HepG2 (cell line): ENCODE data around the gene SPAG6. TPM values are rescaled to one million over a fixed set of nuclear protein-coding genes. Genes with fewer than 3 reads are reported as not detected.

Experiments used
- ATAC-seq: fragments of 200-7000 bp; cut with Tn5 transposase; 3 replicates; pipeline ENCODE4 v1.9.1; 2020; ENCODE audit warnings: mild to moderate bottlenecking, moderate library complexity
- BruUV-seq: library from RNA; stranded (reverse); fragments of 400-500 nt; replicated peaks from 2 replicates; lab custom pipeline; 2021; lab: Mats Ljungman, UMichigan
- CTCF ChIA-PET: fragments of 300-600 bp; formaldehyde crosslinking; extraction: SDS; loops from one replicate; lab custom pipeline; 2021; ENCODE audit warnings: low total read pairs, inconsistent platforms, low intra/inter-chr PET ratio; lab: Yijun Ruan, JAX
- POLR2A ChIA-PET: fragments of 350-600 bp; sonication (Branson Sonifier 250); formaldehyde crosslinking; loops from one replicate; lab custom pipeline; 2020; ENCODE audit warnings: antibody characterized with exemption, inconsistent platforms; lab: Yijun Ruan, JAX
- DNase-seq: peaks from one replicate; pipeline ENCODE4 v3.0.0-alpha.2; 2015; ENCODE audit warnings: low spot score
- FAIRE-seq: peaks from 3 replicates; lab custom pipeline; 2011; peaks lifted over from hg19 to GRCh38; lab: Jason Lieb, UNC
- H2AFZ ChIP-seq: one replicate; pipeline ENCODE4 v1.6.1; 2011; ENCODE audit warnings: low read length, inconsistent platforms
- H3K27ac ChIP-seq: fragments of 300-600 bp; 3 replicates; pipeline ENCODE4 v1.8.0; 2011; ENCODE audit warnings: mixed run types, mild to moderate bottlenecking, mixed read lengths, low read length, inconsistent platforms; ENCODE audit not compliant: insufficient read depth; ENCODE audit errors: extremely low read length
- H3K27me3 ChIP-seq, 2 experiments: fragments of 200-600 bp in 1 of 2; 2 replicates in 1 of 2; 3 replicates in 1 of 2; pipeline versions ENCODE4 v1.6.0 to v1.8.0; 2011; ENCODE audit warnings: low read length in 2 of 2, mild to moderate bottlenecking in 2 of 2, moderate library complexity in 2 of 2, inconsistent platforms in 1 of 2; ENCODE audit not compliant: insufficient read depth in 2 of 2, control insufficient read depth in 1 of 2
- H3K36me3 ChIP-seq, 2 experiments: fragments of 200-600 bp in 1 of 2; replicated peaks in 1 of 2; 2 replicates in 1 of 2; 3 replicates in 1 of 2; pipeline versions ENCODE4 v1.5.1 to v1.8.0; 2011; ENCODE audit warnings: low read length in 2 of 2, inconsistent platforms in 1 of 2; ENCODE audit not compliant: insufficient read depth in 2 of 2, control insufficient read depth in 1 of 2
- H3K4me1 ChIP-seq: 2 replicates; pipeline ENCODE4 v1.5.1; 2012; ENCODE audit warnings: low read length, inconsistent platforms; ENCODE audit not compliant: insufficient read depth
- H3K4me2 ChIP-seq: 2 replicates; pipeline ENCODE4 v1.6.0; 2011; ENCODE audit warnings: low read depth, low read length, inconsistent platforms
- H3K4me3 ChIP-seq, 3 experiments: fragments of 200-600 bp in 1 of 3; sonication (generic), shearing (Covaris generic) in 1 of 3; replicated peaks in 1 of 3; 2 replicates each; pipeline ENCODE4 v1.5.1; 2011 to 2016; ENCODE audit warnings: low read length in 3 of 3, inconsistent platforms in 2 of 3, low read depth in 2 of 3, mild to moderate bottlenecking in 2 of 3, control low read depth in 1 of 3, mixed read lengths in 1 of 3; ENCODE audit not compliant: insufficient read depth in 1 of 3
- H3K79me2 ChIP-seq: one replicate; pipeline ENCODE4 v1.6.1; 2011; ENCODE audit warnings: low read length, inconsistent platforms; ENCODE audit not compliant: insufficient read depth
- H3K9ac ChIP-seq: 2 replicates; pipeline ENCODE4 v1.6.0; 2011; ENCODE audit warnings: mild to moderate bottlenecking, low read depth, low read length, inconsistent platforms; ENCODE audit not compliant: insufficient read depth
- H3K9me3 ChIP-seq: 2 replicates; pipeline ENCODE4 v1.5.1; 2012; ENCODE audit warnings: mild to moderate bottlenecking, low read length
- H4K20me1 ChIP-seq: 2 replicates; pipeline ENCODE4 v1.6.0; 2011; ENCODE audit warnings: inconsistent platforms, mild to moderate bottlenecking, low read length, moderate library complexity; ENCODE audit not compliant: insufficient read depth
- AGO1 ChIP-seq: fragments of 200-400 bp; formaldehyde crosslinking; IDR thresholded peaks from 2 replicates; pipeline ENCODE4 v1.6.1; 2017; ENCODE audit warnings: mild to moderate bottlenecking, low read depth, low read length, moderate library complexity; ENCODE audit not compliant: poor library complexity, severe bottlenecking
- FOSL1 ChIP-seq: sonication (generic); formaldehyde crosslinking; IDR thresholded peaks from 2 replicates; pipeline ENCODE4 v1.9.0; 2021; ENCODE audit warnings: missing genetic modification reagents, borderline replicate concordance
- FOXK1 ChIP-seq: sonication (generic); formaldehyde crosslinking; IDR thresholded peaks from 2 replicates; pipeline ENCODE4 v1.4.0; 2020; ENCODE audit warnings: low read depth, missing genetic modification reagents, borderline replicate concordance
- HNRNPL ChIP-seq: fragments of 200-400 bp; formaldehyde crosslinking; IDR thresholded peaks from 2 replicates; pipeline ENCODE4 v1.6.1; 2017; ENCODE audit warnings: mild to moderate bottlenecking, low read depth, low read length
- HOXA5 ChIP-seq: sonication (generic); formaldehyde crosslinking; IDR thresholded peaks from 2 replicates; pipeline ENCODE4 v1.4.0; 2020; ENCODE audit warnings: missing genetic modification reagents
- MAF1 ChIP-seq: sonication (generic); formaldehyde crosslinking; IDR thresholded peaks from 2 replicates; pipeline ENCODE4 v1.5.0; 2020; ENCODE audit warnings: missing genetic modification reagents, borderline replicate concordance
- NCOA1 ChIP-seq: sonication (generic); formaldehyde crosslinking; IDR thresholded peaks from 2 replicates; pipeline ENCODE4 v1.9.0; 2021; ENCODE audit warnings: missing genetic modification reagents
- NKX3-1 ChIP-seq: sonication (generic); formaldehyde crosslinking; IDR thresholded peaks from 2 replicates; pipeline ENCODE4 v1.5.0; 2020; ENCODE audit warnings: missing genetic modification reagents
- RXRA ChIP-seq: sonication (generic); formaldehyde crosslinking; IDR thresholded peaks from 2 replicates; pipeline ENCODE4 v1.5.1; 2020; ENCODE audit warnings: missing genetic modification reagents
- ZNF530 ChIP-seq: sonication (generic); formaldehyde crosslinking; IDR thresholded peaks from 2 replicates; pipeline ENCODE4 v1.5.0; 2020; ENCODE audit warnings: low read depth, mild to moderate bottlenecking, missing genetic modification reagents
- ZNF629 ChIP-seq: sonication (generic); formaldehyde crosslinking; conservative IDR thresholded peaks from 2 replicates; pipeline ENCODE4 v1.5.0; 2020; ENCODE audit warnings: missing genetic modification reagents
- ZNF75D ChIP-seq: sonication (generic); formaldehyde crosslinking; IDR thresholded peaks from 2 replicates; pipeline ENCODE4 v1.8.1; 2023; ENCODE audit warnings: missing genetic modification reagents, mild to moderate bottlenecking, borderline replicate concordance
- ZSCAN21 ChIP-seq: sonication (generic); formaldehyde crosslinking; IDR thresholded peaks from 2 replicates; pipeline ENCODE4 v1.8.0; 2022; ENCODE audit warnings: mild to moderate bottlenecking, missing genetic modification reagents, moderate library complexity, borderline replicate concordance
- WGBS: methylation state at CpG from one replicate; pipeline ENCODE4 v1.1.6; 2017; ENCODE audit warnings: low lambda C conversion rate; 5-methylcytosine and 5-hydroxymethylcytosine counted together
- in situ Hi-C: cut with HindIII; loops from 2 replicates; pipeline ENCODE4 v1.10.0; 2017; ENCODE audit warnings: low pct_unique_long_range_greater_than_20kb; ENCODE audit not compliant: extremely low pct_ligation_motif_present
- intact Hi-C: fragments of 100-400 bp; cut with micrococcal nuclease; formaldehyde crosslinking; loops from one replicate; pipeline ENCODE4 v1.10.0; 2022; ENCODE audit not compliant: unreplicated experiment
- polyA plus RNA-seq, 8 experiments: library from polyadenylated mRNA; depleted of rRNA in 3 of 8; stranded (reverse) in 7 of 8; unstranded in 1 of 8; fragments of >200 nt; fragmentation: Illumina TruSeq in 4 of 8; extraction: Trizol in 4 of 8; gene quantifications; 2 replicates each; pipeline versions ENCODE4 v1.2.1 to v1.2.3, GENCODE V29; 2011 to 2016; ENCODE audit warnings: low read depth in 4 of 8, missing spikeins in 1 of 8, mixed read lengths in 1 of 8; ENCODE audit not compliant: insufficient read depth in 1 of 8
- total RNA-seq, 5 experiments: library from RNA; depleted of rRNA; stranded (reverse); fragments of >200 nt; fragmentation: Illumina TruSeq; extraction: Trizol; gene quantifications; 2 replicates each; pipeline ENCODE4 v1.2.3, GENCODE V29; 2016; ENCODE audit warnings: low read depth in 1 of 5
- TF ChIP-seq, protein P1 (sequence below): sonication (generic); formaldehyde crosslinking; IDR thresholded peaks from 2 replicates; pipeline ENCODE4 v1.5.0; 2020; ENCODE audit warnings: missing genetic modification reagents, mild to moderate bottlenecking, borderline replicate concordance
- TF ChIP-seq, protein P2 (sequence below): sonication (generic); formaldehyde crosslinking; IDR thresholded peaks from 2 replicates; pipeline ENCODE4 v1.4.0; 2020; ENCODE audit warnings: missing genetic modification reagents, borderline replicate concordance
- TF ChIP-seq, protein P3 (sequence below): sonication (generic); formaldehyde crosslinking; IDR thresholded peaks from 2 replicates; pipeline ENCODE4 v1.9.0; 2022; ENCODE audit warnings: low read depth, missing genetic modification reagents
- TF ChIP-seq, protein P4 (sequence below): sonication (generic); formaldehyde crosslinking; IDR thresholded peaks from 2 replicates; pipeline ENCODE4 v1.5.1; 2020; ENCODE audit warnings: missing genetic modification reagents, mild to moderate bottlenecking, borderline replicate concordance
- TF ChIP-seq, protein P5 (sequence below): sonication (generic); formaldehyde crosslinking; IDR thresholded peaks from 2 replicates; pipeline ENCODE4 v1.8.0; 2022; ENCODE audit warnings: low read depth, missing genetic modification reagents

SPAG6 gene
- total and polyA plus RNA-seq, 2 of the 13 experiments (the other 11 are each of a cell fraction or from before 2014, with no cell fraction given), result not detected

DNA sequence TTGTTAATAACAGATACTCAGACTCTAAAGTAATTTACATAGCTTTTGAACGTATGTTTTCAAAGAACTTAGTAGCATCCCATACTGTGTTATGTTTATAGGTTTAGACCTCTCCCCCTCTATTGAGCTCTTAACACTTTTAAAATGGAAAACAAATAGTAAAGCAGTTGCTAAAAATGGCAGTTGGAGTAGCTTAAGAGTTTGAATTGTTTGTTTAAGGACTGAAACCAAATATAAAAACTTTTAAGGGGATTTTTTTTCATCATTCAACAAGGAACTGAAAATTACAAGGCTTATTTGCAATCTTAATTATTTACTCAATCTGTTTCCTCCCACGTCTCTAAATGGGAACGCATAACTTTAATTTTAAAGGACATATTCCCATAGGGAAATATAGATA is 1.6 kb upstream of the SPAG6 start:
- FAIRE-seq, result no peak
- BruUV-seq, result no TSS peak
- no peak overlapping the region for H2AFZ ChIP-seq
- intact Hi-C loops, result loop anchor here (5.0 kb wide), 1 partner anchor 94 kb away; no protein-coding TSS in a partner anchor
- CTCF ChIA-PET, result no interaction called here
- no peak overlapping the region for H3K27ac ChIP-seq
- no peaks in the 10 kb centered on the region for H4K20me1 ChIP-seq
- H3K4me3 ChIP-seq, result no peak overlapping the region
- no peaks in the 10 kb centered on the region for H3K9me3 ChIP-seq
- peaks cover 12% of the 10 kb centered on the region for H3K4me1 ChIP-seq
- DNase-seq, result no peak
- H3K79me2 ChIP-seq, result no peaks in the 10 kb centered on the region
- whole genome bisulfite sequencing, result 28% methylated on average over 3 of the region's 3 CpGs
- H3K36me3 ChIP-seq, result no peaks in the 10 kb centered on the region
- peaks cover 1 to 23% of the 10 kb centered on the region in 2 experiments; a peak in 2 of 5 replicates for H3K27me3 ChIP-seq
- no peak overlapping the region for H3K4me2 ChIP-seq
- in situ Hi-C loops, result no loop called here
- TF ChIP-seq ZNF629 (no peak), RXRA (no peak), ZSCAN21 (CRISPR knock-in tag) (no peak), FOXK1 (CRISPR knock-in tag) (no peak), FOSL1 (no peak), MAF1 (CRISPR knock-in tag) (no peak), HOXA5 (CRISPR knock-in tag) (no peak), HNRNPL (no peak), ZNF75D (CRISPR knock-in tag) (no peak), NKX3-1 (CRISPR knock-in tag) (no peak), AGO1 (no peak), NCOA1 (CRISPR knock-in tag) (no peak), ZNF530 (CRISPR knock-in tag) (no peak)
- TF ChIP-seq, protein P1, sequence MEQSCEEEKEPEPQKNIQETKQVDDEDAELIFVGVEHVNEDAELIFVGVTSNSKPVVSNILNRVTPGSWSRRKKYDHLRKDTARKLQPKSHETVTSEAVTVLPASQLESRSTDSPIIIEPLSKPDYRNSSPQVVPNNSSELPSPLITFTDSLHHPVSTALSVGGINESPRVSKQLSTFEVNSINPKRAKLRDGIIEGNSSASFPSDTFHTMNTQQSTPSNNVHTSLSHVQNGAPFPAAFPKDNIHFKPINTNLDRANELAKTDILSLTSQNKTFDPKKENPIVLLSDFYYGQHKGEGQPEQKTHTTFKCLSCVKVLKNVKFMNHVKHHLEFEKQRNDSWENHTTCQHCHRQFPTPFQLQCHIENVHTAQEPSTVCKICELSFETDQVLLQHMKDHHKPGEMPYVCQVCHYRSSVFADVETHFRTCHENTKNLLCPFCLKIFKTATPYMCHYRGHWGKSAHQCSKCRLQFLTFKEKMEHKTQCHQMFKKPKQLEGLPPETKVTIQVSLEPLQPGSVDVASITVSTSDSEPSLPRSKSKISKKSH, result no peak
- TF ChIP-seq, protein P2, sequence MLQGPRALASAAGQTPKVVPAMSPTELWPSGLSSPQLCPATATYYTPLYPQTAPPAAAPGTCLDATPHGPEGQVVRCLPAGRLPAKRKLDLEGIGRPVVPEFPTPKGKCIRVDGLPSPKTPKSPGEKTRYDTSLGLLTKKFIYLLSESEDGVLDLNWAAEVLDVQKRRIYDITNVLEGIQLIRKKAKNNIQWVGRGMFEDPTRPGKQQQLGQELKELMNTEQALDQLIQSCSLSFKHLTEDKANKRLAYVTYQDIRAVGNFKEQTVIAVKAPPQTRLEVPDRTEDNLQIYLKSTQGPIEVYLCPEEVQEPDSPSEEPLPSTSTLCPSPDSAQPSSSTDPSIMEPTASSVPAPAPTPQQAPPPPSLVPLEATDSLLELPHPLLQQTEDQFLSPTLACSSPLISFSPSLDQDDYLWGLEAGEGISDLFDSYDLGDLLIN, result no peak
- TF ChIP-seq, protein P3, sequence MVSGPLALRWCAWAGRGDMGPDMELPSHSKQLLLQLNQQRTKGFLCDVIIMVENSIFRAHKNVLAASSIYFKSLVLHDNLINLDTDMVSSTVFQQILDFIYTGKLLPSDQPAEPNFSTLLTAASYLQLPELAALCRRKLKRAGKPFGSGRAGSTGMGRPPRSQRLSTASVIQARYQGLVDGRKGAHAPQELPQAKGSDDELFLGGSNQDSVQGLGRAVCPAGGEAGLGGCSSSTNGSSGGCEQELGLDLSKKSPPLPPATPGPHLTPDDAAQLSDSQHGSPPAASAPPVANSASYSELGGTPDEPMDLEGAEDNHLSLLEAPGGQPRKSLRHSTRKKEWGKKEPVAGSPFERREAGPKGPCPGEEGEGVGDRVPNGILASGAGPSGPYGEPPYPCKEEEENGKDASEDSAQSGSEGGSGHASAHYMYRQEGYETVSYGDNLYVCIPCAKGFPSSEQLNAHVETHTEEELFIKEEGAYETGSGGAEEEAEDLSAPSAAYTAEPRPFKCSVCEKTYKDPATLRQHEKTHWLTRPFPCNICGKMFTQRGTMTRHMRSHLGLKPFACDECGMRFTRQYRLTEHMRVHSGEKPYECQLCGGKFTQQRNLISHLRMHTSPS, result no peak
- TF ChIP-seq, protein P4, sequence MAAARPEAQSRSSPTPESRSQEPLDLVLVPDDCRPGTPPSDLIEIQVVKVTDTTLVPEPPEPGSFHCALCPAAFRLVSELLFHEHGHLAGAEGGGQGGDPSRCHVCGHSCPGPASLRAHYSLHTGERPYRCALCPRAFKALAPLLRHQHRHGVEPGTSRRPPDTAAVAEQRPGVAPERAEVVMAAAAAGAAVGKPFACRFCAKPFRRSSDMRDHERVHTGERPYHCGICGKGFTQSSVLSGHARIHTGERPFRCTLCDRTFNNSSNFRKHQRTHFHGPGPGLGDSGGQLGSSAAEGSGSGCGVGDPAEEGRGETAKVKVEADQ (CRISPR knock-in tag), result no peak
- TF ChIP-seq, protein P5, sequence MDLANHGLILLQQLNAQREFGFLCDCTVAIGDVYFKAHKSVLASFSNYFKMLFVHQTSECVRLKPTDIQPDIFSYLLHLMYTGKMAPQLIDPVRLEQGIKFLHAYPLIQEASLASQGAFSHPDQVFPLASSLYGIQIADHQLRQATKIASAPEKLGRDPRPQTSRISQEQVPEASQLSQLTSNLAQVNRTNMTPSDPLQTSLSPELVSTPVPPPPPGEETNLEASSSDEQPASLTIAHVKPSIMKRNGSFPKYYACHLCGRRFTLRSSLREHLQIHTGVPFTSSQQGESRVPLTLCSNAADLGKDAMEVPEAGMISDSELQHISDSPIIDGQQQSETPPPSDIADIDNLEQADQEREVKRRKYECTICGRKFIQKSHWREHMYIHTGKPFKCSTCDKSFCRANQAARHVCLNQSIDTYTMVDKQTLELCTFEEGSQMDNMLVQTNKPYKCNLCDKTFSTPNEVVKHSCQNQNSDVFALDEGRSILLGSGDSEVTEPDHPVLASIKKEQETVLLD (CRISPR knock-in tag), result no peak
- TF ChIP-seq, all 625 proteins: peak for 0
- no peak overlapping the region for H3K9ac ChIP-seq
- POLR2A ChIA-PET, result no interaction called here
- ATAC-seq, result no peak
